WTC11 (cell line): ENCODE results near the gene NFATC2.

ENCODE experiments used
- CTCF ChIP-seq: fragments of 200-600 bp; IDR thresholded peaks from 2 replicates; pipeline ENCODE4 v1.8.0; 2022; ENCODE audit warnings: antibody characterized with exemption
- ESRRA ChIP-seq: sonication (generic); formaldehyde crosslinking; IDR thresholded peaks from 2 replicates; pipeline ENCODE4 v1.8.1; 2022; ENCODE audit warnings: mild to moderate bottlenecking, missing genetic modification reagents, borderline replicate concordance
- JUN ChIP-seq: sonication (generic); formaldehyde crosslinking; IDR thresholded peaks from 2 replicates; pipeline ENCODE4 v1.8.0; 2023; ENCODE audit warnings: mild to moderate bottlenecking, missing genetic modification reagents
- MAX ChIP-seq: sonication (generic); formaldehyde crosslinking; IDR thresholded peaks from 2 replicates; pipeline ENCODE4 v1.8.0; 2022; ENCODE audit warnings: mild to moderate bottlenecking, missing genetic modification reagents
- TF ChIP-seq, protein P1 (sequence below): sonication (generic); formaldehyde crosslinking; IDR thresholded peaks from 2 replicates; pipeline ENCODE4 v1.8.0; 2023; ENCODE audit warnings: missing genetic modification reagents

DNA sequence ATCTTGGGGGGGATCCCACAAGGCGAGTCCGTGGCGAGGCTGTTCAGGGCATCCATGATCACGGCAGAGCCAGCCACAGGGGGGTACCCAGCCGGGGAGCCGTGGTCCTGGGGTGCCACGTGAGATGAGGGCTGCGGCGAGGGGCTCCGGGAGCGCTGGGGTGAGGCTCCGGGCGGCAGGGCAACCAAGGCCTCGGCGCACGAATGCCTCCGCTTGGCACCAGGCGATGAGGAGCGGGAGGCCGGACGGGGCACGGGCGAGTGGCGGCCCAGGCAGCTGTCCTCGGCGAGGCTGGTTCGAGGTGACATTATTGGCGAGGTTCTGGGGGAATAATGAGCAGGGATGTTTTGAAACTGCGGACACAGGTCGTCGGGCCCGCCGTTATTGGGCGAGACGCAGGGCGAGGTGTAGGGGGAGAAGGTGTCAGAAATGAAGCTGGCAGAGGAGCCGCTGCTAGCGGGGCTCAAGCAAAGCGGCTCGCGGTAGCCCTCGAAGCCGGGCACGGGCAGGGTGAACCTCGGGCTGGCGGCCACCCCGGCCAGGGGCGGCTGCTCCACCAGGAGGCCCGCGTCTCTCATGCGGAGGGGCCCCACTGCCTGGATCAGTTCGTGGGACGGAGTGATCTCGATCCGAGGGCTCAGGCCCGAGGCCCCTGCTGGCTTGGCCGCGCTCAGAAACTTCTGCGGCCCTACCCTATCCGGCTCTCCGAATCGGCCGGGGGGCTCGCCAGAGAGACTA is 19.1 kb downstream of the NFATC2 start:
- TF ChIP-seq CTCF: no peak
- TF ChIP-seq, protein P1, sequence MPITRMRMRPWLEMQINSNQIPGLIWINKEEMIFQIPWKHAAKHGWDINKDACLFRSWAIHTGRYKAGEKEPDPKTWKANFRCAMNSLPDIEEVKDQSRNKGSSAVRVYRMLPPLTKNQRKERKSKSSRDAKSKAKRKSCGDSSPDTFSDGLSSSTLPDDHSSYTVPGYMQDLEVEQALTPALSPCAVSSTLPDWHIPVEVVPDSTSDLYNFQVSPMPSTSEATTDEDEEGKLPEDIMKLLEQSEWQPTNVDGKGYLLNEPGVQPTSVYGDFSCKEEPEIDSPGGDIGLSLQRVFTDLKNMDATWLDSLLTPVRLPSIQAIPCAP (CRISPR knock-in tag): no peak
- no peak for TF ChIP-seq ESRRA (CRISPR knock-in tag)
- no peak for TF ChIP-seq MAX (CRISPR knock-in tag)
- no peak for TF ChIP-seq JUN (CRISPR knock-in tag)
